NCI-H2107 treated with DMSO at 0.1 percent for 48 hours (cell line): ENCODE results near the gene PPP1R3F.
"Not testable (repeated sequence)": the region's sequence is repeated elsewhere in the genome, so short reads cannot be mapped to it uniquely, and the experiment has no call there.

Experiments
- DNase-seq: peaks from one replicate; lab custom pipeline; 2025; ENCODE audit not compliant: unreplicated experiment; lab: John Stamatoyannopoulos, UW

Gene PPP1R3F

DNA sequence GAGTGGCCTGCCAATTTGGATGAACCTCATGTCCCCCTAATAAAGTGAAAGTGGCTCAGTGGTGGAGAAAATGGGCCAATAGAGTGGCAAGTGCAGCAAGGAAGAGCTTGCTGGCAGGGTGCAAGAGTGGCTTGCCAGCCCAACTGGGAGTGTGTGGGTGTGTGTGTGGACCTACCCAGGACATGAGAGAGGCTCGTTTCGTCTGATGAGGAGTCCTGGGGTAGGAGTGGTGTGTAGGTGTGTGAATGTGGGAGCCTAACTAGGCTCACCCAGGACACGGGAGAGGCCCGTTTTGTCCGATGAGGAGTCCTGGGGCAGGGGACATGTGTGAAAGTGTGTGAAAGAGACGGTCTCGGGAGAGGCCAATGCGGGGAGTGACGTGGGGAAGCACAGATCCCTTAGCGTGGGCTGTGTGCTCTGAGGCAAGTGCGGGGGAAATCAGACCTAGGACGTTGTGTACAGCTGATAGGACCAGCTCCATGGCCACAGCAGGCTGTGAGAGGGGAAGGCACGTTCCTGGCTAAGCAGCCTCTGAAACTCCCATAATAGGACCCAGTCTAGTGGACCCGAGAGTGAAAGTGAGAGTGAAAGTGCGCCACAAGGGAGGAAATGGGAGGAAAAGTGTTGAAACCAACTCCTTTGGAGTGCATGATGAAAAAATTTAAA, 39.1 kb downstream of the PPP1R3F start:
- no peak for DNase-seq

DNA sequence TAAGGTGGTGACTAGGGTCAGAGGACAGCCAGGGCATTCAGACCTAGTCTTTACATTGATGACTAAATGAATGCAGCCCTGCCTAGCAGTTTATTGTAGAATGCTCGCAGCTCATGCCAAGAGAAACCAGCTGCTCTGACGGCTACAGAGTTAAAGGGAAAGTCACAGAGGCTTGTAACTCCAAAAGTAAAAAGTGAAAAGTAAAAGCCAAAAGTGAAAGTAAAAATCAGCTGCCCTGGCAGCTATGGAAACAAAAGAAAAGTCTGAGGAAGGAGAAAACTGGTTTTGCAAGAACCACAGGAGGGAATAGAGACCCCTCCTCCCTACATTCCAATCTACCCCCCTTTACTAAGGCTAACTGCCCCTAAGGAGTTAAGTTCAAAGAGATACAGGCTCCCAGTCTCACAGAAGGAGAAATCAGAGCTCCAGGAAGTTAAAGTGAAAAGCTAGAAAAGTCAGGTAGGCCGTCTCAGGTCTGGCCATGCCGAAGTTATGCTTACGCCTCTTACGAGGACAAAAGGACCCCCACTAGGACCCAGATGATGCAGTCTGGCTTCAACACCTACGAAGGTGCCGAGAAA, 39.9 kb downstream of the PPP1R3F start:
- DNase-seq: no peak

DNA sequence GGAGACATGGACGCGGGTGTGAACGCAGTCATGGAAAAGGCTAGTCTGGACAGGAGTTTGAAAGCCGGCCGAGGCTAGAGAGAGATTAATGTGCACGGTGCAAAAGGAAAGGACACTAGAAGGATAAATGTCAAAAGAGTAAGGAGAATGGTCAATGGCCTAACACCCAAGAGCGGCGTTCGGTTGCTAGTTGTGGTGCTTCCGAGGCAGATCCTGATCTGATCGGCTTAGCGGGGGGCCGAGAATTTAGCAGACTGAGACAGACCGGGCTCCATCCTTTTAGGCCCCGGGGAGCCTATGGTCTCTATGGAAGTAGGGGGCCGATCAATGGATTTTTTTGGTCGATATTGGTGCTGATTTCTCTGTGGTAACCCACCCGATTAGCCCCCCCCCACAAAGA, 40.8 kb downstream of the PPP1R3F start:
- no peak for DNase-seq

DNA sequence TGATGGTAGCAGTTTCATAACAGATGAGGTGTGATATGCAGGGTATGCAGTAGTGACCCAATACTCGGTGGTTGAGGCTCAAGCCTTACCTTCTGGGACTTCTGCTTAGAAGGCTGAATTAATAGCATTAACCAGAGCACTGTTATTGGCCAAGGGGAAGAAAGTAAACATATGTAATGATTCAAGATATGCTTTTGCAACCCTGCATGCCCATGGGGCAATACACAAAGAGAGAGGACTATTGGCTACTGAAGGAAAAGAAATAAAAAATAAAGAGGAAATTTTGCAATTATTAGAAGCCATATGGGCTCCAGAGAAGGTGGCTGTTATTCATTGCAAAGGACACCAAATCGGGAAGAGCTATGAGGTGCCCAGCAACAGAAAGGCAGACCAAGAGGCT, 42.6 kb downstream of the PPP1R3F start:
- no peak for DNase-seq

DNA sequence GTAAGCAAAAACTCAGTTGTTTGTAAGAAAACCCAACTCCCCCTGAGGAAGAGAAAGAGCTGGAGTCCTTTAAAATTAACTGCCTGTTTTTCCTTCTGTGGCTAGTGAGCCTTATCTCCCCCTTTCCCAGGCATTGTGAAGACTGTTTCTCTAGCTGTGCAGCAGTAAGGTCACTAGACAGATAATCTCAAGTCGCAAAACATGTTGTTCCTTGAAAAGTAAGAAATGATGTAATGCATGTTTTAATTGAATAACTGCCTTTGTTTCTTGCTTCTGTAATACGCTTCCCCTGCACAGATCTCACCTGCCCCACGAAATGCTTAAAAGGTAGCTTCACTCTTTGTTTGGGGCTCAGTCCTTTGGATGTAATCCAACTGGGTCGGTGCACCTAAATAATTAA, 46.5 kb downstream of the PPP1R3F start:
- no peak for DNase-seq

DNA sequence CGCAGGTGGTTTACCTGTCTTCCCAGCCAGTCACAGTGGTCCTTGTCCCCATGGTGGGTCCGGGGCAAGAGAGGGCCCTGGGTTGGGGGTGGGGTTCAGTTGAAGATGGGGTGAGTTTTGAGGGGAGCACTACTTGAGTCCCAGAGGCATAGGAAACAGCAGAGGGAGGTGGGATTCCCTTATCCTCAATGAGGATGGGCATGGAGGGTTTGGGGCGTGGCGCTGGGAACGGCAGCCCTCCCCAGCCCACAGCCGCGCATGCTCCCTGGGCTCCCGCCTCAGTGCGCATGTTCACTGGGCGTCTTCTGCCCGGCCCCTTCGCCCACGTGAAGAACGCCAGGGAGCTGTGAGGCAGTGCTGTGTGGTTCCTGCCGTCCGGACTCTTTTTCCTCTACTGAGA, 52.1 kb downstream of the PPP1R3F start, which contains the start of gene GAGE12J:
GAGE12J (plus strand) TSS at position 301 of the 400 bp plus-strand sequence. CDS start 1,157 bp downstream, outside the sequence.
- not testable (repeated sequence) for DNase-seq

DNA sequence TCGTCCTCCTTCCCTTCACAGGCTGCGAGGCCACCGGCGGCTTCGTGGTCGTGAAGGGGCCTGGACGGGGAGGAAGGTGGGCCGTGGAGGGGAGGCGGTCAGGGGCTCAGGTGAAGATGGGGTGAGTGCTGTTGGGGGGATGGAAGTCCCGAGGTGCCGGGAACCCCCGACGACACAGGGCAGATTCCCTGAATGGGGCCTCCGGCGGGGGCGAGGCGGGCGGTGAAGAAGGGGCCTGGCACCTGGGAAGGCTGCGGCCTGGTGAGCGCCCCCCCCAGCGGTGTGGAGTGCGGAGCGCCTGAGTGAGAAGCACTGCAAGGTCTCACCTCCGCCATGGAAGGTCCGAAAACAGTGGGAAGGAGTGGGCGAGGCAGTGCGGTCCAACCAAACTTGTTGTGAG, 52.7 kb downstream of the PPP1R3F start:
- not testable (repeated sequence) for DNase-seq

DNA sequence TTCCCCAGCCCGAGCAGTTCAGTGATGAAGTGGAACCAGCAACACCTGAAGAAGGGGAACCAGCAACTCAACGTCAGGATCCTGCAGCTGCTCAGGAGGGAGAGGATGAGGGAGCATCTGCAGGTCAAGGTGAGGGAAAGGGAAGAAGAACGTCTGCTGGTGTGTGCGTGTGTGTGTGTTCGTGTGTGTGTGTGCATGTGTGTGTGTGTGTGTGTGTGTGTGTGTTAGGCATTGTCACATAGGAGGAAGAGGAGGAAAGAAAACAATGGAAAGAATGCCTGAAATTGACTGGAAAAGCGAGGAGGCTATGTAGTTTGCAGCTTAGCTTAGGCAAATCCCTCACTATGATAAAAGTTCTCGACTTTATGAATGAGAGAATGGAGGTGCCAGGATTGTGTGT, 54.1 kb downstream of the PPP1R3F start:
- DNase-seq: not testable (repeated sequence)

DNA sequence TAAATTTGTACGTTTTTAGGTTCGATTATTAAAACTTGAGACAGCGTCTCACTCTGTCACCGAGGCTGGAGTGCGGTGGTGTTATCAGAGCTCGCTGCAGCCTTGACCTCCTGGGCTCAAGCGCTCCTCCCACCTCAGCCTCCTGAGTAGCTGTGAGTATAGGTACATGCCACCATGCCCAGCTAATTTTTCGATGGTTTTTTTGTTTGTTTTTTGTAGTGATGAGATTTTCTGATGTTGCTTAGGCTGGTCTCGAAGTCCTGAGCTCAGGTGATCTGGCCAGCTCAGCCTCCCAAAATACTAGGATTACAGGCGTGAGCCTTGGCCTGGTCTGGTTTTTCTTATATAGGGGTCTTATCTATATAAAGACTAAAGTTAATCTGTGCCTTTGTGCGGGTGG, 60.8 kb downstream of the PPP1R3F start:
- DNase-seq: not testable (repeated sequence)

DNA sequence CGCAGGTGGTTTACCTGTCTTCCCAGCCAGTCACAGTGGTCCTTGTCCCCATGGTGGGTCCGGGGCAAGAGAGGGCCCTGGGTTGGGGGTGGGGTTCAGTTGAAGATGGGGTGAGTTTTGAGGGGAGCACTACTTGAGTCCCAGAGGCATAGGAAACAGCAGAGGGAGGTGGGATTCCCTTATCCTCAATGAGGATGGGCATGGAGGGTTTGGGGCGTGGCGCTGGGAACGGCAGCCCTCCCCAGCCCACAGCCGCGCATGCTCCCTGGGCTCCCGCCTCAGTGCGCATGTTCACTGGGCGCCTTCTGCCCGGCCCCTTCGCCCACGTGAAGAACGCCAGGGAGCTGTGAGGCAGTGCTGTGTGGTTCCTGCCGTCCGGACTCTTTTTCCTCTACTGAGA, 61.7 kb downstream of the PPP1R3F start, which contains the start of gene GAGE13:
GAGE13 (plus strand) TSS at position 301 of the 400 bp plus-strand sequence. CDS start 1,156 bp downstream, outside the sequence.
- DNase-seq: not testable (repeated sequence)

DNA sequence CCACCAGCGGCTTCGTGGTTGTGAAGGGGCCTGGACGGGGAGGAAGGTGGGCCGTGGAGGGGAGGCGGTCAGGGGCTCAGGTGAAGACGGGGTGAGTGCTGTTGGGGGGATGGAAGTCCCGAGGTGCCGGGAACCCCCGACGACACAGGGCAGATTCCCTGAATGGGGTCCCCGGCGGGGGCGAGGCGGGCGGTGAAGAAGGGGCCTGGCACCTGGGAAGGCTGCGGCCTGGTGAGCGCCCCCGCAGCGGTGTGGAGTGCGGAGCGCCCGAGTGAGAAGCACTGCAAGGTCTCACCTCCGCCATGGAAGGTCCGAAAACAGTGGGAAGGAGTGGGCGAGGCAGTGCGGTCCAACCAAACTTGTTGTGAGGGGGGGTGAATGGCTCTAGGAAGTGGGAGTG, 62.2 kb downstream of the PPP1R3F start:
- not testable (repeated sequence) for DNase-seq
